Adrenal gland (tissue), 12 donors: Measurements from ENCODE around the gene KRTAP5-4. TPM values are rescaled to one million over a fixed set of nuclear protein-coding genes. Genes with fewer than 3 reads are reported as not detected.

Source experiments
- DNase-seq, 7 donors: peaks; one replicate each; pipeline ENCODE4 v3.0.0-alpha.2; 2019 to 2020
- H3K27ac ChIP-seq, 5 donors: fragments of 200-600 bp; sonication (generic) in 4 of 5; 1 replicate in 3 of 5; 2 replicates in 2 of 5; pipeline versions ENCODE4 v1.5.1 to v1.8.0; 2016 to 2020; ENCODE audit warnings: mild to moderate bottlenecking in 1 of 5
- H3K27me3 ChIP-seq: fragments of 200-600 bp; 2 replicates; pipeline ENCODE4 v1.8.0; 2021
- H3K36me3 ChIP-seq, 2 donors: fragments of 200-600 bp; replicated peaks in 1 of 2; 1 replicate in 1 of 2; 2 replicates in 1 of 2; pipeline versions ENCODE4 v1.5.1 to v1.8.0; 2018 to 2022
- H3K4me1 ChIP-seq, 2 donors: fragments of 200-600 bp; replicated peaks in 1 of 2; 1 replicate in 1 of 2; 2 replicates in 1 of 2; pipeline versions ENCODE4 v1.5.1 to v1.8.0; 2018 to 2021
- H3K4me3 ChIP-seq, 4 donors: fragments of 200-600 bp; sonication (generic) in 3 of 4; one replicate each; pipeline ENCODE4 v1.5.1; 2016 to 2018
- H3K9me3 ChIP-seq, 3 donors: fragments of 200-600 bp; sonication (generic) in 1 of 3; replicated peaks in 1 of 3; 1 replicate in 2 of 3; 2 replicates in 1 of 3; pipeline versions ENCODE4 v1.5.1 to v1.8.0; 2016 to 2021
- CTCF ChIP-seq, 6 experiments: fragments of 450-650 bp in 4 of 6; fragments of 200-600 bp in 2 of 6; sonication (generic) in 1 of 6; IDR thresholded peaks; 1 replicate in 5 of 6; 2 replicates in 1 of 6; pipeline versions ENCODE4 v1.5.1 to v1.8.0; 2016 to 2021; ENCODE audit warnings: antibody characterized with exemption in 6 of 6, mild to moderate bottlenecking in 2 of 6, moderate library complexity in 1 of 6
- POLR2A ChIP-seq, 2 donors: fragments of 450-650 bp; IDR thresholded peaks; one replicate each; pipeline ENCODE4 v1.6.1; 2017; ENCODE audit warnings: antibody characterized with exemption in 2 of 2, mild to moderate bottlenecking in 2 of 2, moderate library complexity in 1 of 2
- WGBS, 4 donors: extraction: QIAGEN DNeasy Blood & Tissue Kit in 2 of 4; methylation state at CpG; one replicate each; pipeline versions ENCODE4 v1.1.5 to v1.1.7; 2013 to 2017; 5-methylcytosine and 5-hydroxymethylcytosine counted together
- intact Hi-C, 2 donors: fragments of 100-400 bp; cut with DNase I; formaldehyde crosslinking; loops; one replicate each; pipeline versions ENCODE4 v1.14.1 to v1.15.0; 2022 to 2023
- polyA plus RNA-seq, 3 donors: library from polyadenylated mRNA; stranded (reverse); fragments of 200-250 nt in 2 of 3; fragments of 350-450 nt in 1 of 3; fragmentation: Illumina TruSeq in 1 of 3; extraction: RNeasy Lipid Tissue Mini Kit (QIAGEN cat#74804) in 1 of 3; gene quantifications; one replicate each; pipeline ENCODE4 v1.2.3, GENCODE V29; 2013 to 2014
- total RNA-seq, 9 donors: library from RNA; depleted of rRNA in 4 of 9; stranded (reverse); fragments of >200 nt in 4 of 9; fragments of 120-200 nt in 1 of 9; fragmentation: NEBNext Ultra II Directional in 1 of 9; extraction: Animal tissue kit (Norgen Biotek cat#: 25700) in 1 of 9; gene quantifications; one replicate each; pipeline versions ENCODE4 v1.1.0 to v1.2.4, GENCODE V29; 2013 to 2023
- donor health status: healthy with polysubstance abuse.
- donor health status: Bipolar disorder and iron deficiency.
- donor health status: DM: yes; HTN: yes; CAD: no.
- donor health status: DM: no; HTN: no; CAD: no.
- donor health status: DM: no; HTN: no; CAD: no.
- donor health status: DM: yes; HTN: yes; CAD: no.

Gene KRTAP5-4
- total and polyA plus RNA-seq, 12 donors, result not detected

- Histone ChIP-seq H3K36me3 (no peaks in the 10 kb centered on the region), H3K9me3 (no peaks in the 10 kb centered on the region), H3K4me3 (peak overlapping the region in 1 of 4 donors; percentile 60), H3K27ac (peak overlapping the region in 2 of 5 donors; percentile 29 to 74), H3K4me1 (peaks cover 0 to 5% of the 10 kb centered on the region in 2 donors), H3K27me3 (peaks cover 18% of the 10 kb centered on the region)
- intact Hi-C loops, result no loop called here
- 1% methylated on average over 67 to 89 of the region's 91 CpGs; no CpG with 5 or more reads in 2 of the 4 donors for WGBS, 4 donors
- TF ChIP-seq POLR2A (IDR thresholded peaks at IDR 0.05) (no peak), CTCF (IDR thresholded peaks at IDR 0.05) (no peak)
- DNase-seq, result no peak
Observed at GRCh38 chr11:1571760-1572196, 50.2 kb downstream of the KRTAP5-4 start.

Other genes starting within 250 kb of the KRTAP5-4 start
- gene BRSK2, start 232.2 kb downstream of the KRTAP5-4 start, total RNA-seq, result 10 to 100 TPM in 1 of 9 donors, 1 to 10 TPM in 3, under 1 TPM in 4, not detected in 1; 0.18 to 10.7 (median 1.1) TPM
- gene BRSK2, start 232.2 kb downstream of the KRTAP5-4 start, polyA plus RNA-seq, result 10 to 100 TPM in 1 of 3 donors, 1 to 10 TPM in 2; 2.0 to 24.5 (median 5.3) TPM
- gene MOB2, start 135.4 kb downstream of the KRTAP5-4 start, total RNA-seq, result 10 to 100 TPM; 11.2 to 43.3 (median 31.8) TPM
- gene MOB2, start 135.4 kb downstream of the KRTAP5-4 start, polyA plus RNA-seq, result 10 to 100 TPM; 25.6 to 31.9 (median 29.4) TPM
- 1 to 10 TPM in 6 of 9 donors, under 1 TPM in 3; 0.22 to 6.3 (median 1.6) TPM for gene DUSP8, start 49.9 kb downstream of the KRTAP5-4 start, total RNA-seq
- gene DUSP8, start 49.9 kb downstream of the KRTAP5-4 start, polyA plus RNA-seq, result 1 to 10 TPM; 2.4 to 5.2 (median 3.4) TPM
- not detected for gene KRTAP5-1, start 36.9 kb downstream of the KRTAP5-4 start, total RNA-seq
- under 1 TPM in 1 of 3 donors, not detected in 2; 0.10 TPM for gene KRTAP5-1, start 36.9 kb downstream of the KRTAP5-4 start, polyA plus RNA-seq
- not detected for gene KRTAP5-2, start 23.8 kb downstream of the KRTAP5-4 start, total RNA-seq
- not detected for gene KRTAP5-2, start 23.8 kb downstream of the KRTAP5-4 start, polyA plus RNA-seq
- not detected for gene KRTAP5-3, start 13.7 kb downstream of the KRTAP5-4 start, total RNA-seq
- not detected for gene KRTAP5-3, start 13.7 kb downstream of the KRTAP5-4 start, polyA plus RNA-seq
- gene KRTAP5-5, start 7.6 kb upstream of the KRTAP5-4 start, total RNA-seq, result not detected
- gene KRTAP5-5, start 7.6 kb upstream of the KRTAP5-4 start, polyA plus RNA-seq, result not detected
- under 1 TPM in 1 of 9 donors, not detected in 8; 0.61 TPM for gene KRTAP5-6, start 75.1 kb upstream of the KRTAP5-4 start, total RNA-seq
- gene KRTAP5-6, start 75.1 kb upstream of the KRTAP5-4 start, polyA plus RNA-seq, result not detected
- gene IFITM10, start 128.5 kb upstream of the KRTAP5-4 start, total RNA-seq, result 100 to 1,000 TPM in 1 of 9 donors, 10 to 100 TPM in 7, under 1 TPM in 1; 0.28 to 112 (median 30.3) TPM
- gene IFITM10, start 128.5 kb upstream of the KRTAP5-4 start, polyA plus RNA-seq, result 100 to 1,000 TPM in 1 of 3 donors, 10 to 100 TPM in 1, 1 to 10 TPM in 1; 6.3 to 267 (median 76.5) TPM
- 1,000 to 10,000 TPM in 8 of 9 donors, 100 to 1,000 TPM in 1; 191 to 4,168 (median 2,220) TPM for gene CTSD, start 141.8 kb upstream of the KRTAP5-4 start, total RNA-seq
- gene CTSD, start 141.8 kb upstream of the KRTAP5-4 start, polyA plus RNA-seq, result 1,000 to 10,000 TPM in 2 of 3 donors, 100 to 1,000 TPM in 1; 641 to 1,561 (median 1,335) TPM
- 1 to 10 TPM in 1 of 9 donors, under 1 TPM in 2, not detected in 6; 0.44 to 1.2 (median 0.61) TPM for gene SYT8, start 212.9 kb upstream of the KRTAP5-4 start, total RNA-seq
- 1 to 10 TPM in 1 of 3 donors, under 1 TPM in 1, not detected in 1; 0.91 to 3.1 TPM for gene SYT8, start 212.9 kb upstream of the KRTAP5-4 start, polyA plus RNA-seq
- gene TNNI2, start 216.8 kb upstream of the KRTAP5-4 start, total RNA-seq, result 10 to 100 TPM in 1 of 9 donors, 1 to 10 TPM in 3, under 1 TPM in 2, not detected in 3; 0.55 to 12.8 (median 1.9) TPM
- 10 to 100 TPM in 2 of 3 donors, 1 to 10 TPM in 1; 1.9 to 21.8 (median 12.0) TPM for gene TNNI2, start 216.8 kb upstream of the KRTAP5-4 start, polyA plus RNA-seq
- gene LSP1, start 230.9 kb upstream of the KRTAP5-4 start, total RNA-seq, result 100 to 1,000 TPM in 8 of 9 donors, 1 to 10 TPM in 1; 4.0 to 323 (median 245) TPM
- 1,000 to 10,000 TPM in 1 of 3 donors, 100 to 1,000 TPM in 2; 319 to 1,341 (median 324) TPM for gene LSP1, start 230.9 kb upstream of the KRTAP5-4 start, polyA plus RNA-seq